Effector memory CD4-positive, alpha-beta T cell (primary cell): ENCODE data around the gene SLC5A8.

Source experiments
- DNase-seq, 3 donors: peaks; one replicate each; pipeline ENCODE4 v3.0.0-alpha.2; 2020
- H3K27ac ChIP-seq: 2 replicates; pipeline ENCODE4 v1.7.0; 2013; ENCODE audit warnings: mild to moderate bottlenecking, low read length, moderate library complexity; ENCODE audit not compliant: insufficient read depth, poor library complexity, severe bottlenecking
- H3K27me3 ChIP-seq: replicated peaks from 2 replicates; pipeline ENCODE4 v1.7.0; 2013; ENCODE audit warnings: mild to moderate bottlenecking, low read length; ENCODE audit not compliant: insufficient read depth, control insufficient read depth, poor library complexity, severe bottlenecking
- H3K36me3 ChIP-seq: 2 replicates; pipeline ENCODE4 v1.7.0; 2013; ENCODE audit warnings: mild to moderate bottlenecking, low read length, moderate library complexity; ENCODE audit not compliant: control insufficient read depth, insufficient read depth
- H3K4me1 ChIP-seq: 2 replicates; pipeline ENCODE4 v1.7.0; 2013; ENCODE audit warnings: low read length, mild to moderate bottlenecking; ENCODE audit not compliant: control insufficient read depth, insufficient read depth, poor library complexity, severe bottlenecking
- H3K4me3 ChIP-seq: 2 replicates; pipeline ENCODE4 v1.7.0; 2013; ENCODE audit warnings: low read length, low read depth, mild to moderate bottlenecking; ENCODE audit not compliant: insufficient read depth, poor library complexity, severe bottlenecking
- H3K9me3 ChIP-seq: 2 replicates; pipeline ENCODE4 v1.7.0; 2013; ENCODE audit warnings: mild to moderate bottlenecking, low read length, moderate library complexity; ENCODE audit not compliant: control insufficient read depth
- total RNA-seq, 3 donors: gene quantifications; one replicate each; lab custom pipeline; 2026; lab: John Stamatoyannopoulos, UW

SLC5A8 gene, protein sequence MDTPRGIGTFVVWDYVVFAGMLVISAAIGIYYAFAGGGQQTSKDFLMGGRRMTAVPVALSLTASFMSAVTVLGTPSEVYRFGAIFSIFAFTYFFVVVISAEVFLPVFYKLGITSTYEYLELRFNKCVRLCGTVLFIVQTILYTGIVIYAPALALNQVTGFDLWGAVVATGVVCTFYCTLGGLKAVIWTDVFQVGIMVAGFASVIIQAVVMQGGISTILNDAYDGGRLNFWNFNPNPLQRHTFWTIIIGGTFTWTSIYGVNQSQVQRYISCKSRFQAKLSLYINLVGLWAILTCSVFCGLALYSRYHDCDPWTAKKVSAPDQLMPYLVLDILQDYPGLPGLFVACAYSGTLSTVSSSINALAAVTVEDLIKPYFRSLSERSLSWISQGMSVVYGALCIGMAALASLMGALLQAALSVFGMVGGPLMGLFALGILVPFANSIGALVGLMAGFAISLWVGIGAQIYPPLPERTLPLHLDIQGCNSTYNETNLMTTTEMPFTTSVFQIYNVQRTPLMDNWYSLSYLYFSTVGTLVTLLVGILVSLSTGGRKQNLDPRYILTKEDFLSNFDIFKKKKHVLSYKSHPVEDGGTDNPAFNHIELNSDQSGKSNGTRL
- 0 reads per million in 3 donors for total RNA-seq

- Histone ChIP-seq H3K36me3 (no peaks in the 10 kb centered on the region), H3K4me1 (no peaks in the 10 kb centered on the region), H3K4me3 (no peak within 1 kb of the TSS), H3K9me3 (no peaks in the 10 kb centered on the region), H3K27ac (no peak within 1 kb of the TSS), H3K27me3 (no peaks in the 10 kb centered on the region)
- no peak for DNase-seq
Measured at GRCh38 chr12:101209319-101210302, at the start of gene SLC5A8. SLC5A8 (minus strand) TSS chr12:101210238; CDS start chr12:101209848, 390 bp downstream.

GRCh38 chr12:101257357-101257756 is 47.3 kb upstream of the SLC5A8 start:
- no peak for DNase-seq
- H3K27me3 ChIP-seq = peaks cover 7% of the 10 kb centered on the region
- H3K36me3 ChIP-seq = no peaks in the 10 kb centered on the region
- H3K9me3 ChIP-seq = no peaks in the 10 kb centered on the region
- no peaks in the 10 kb centered on the region for H3K4me1 ChIP-seq
- H3K27ac ChIP-seq = no peak overlapping the region
- H3K4me3 ChIP-seq = no peak overlapping the region

GRCh38 chr12:101256266-101256665 is 46.2 kb upstream of the SLC5A8 start:
- H3K4me1 ChIP-seq = no peaks in the 10 kb centered on the region
- peaks cover 7% of the 10 kb centered on the region for H3K27me3 ChIP-seq
- H3K36me3 ChIP-seq = no peaks in the 10 kb centered on the region
- H3K9me3 ChIP-seq = no peaks in the 10 kb centered on the region
- no peak overlapping the region for H3K27ac ChIP-seq
- no peak overlapping the region for H3K4me3 ChIP-seq
- DNase-seq = no peak

DNA sequence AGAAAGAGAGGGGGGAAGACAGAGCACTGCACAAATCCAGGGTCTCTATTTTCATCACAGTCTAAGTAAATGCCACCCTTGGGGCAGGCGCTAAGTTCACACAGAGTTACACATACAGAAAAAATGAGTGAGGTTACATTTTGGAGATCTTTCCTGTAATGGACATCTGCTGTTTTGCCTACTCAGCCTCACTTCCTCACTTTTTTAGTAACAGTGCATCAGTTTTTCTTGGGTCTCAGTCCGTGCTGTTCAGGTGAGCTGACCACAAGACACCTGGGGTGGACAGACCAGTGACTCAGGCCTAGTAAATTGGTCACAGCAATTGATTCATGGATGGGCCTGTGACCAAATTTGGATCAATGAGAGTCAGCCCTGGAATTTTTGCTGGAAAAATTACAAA is 33.6 kb upstream of the SLC5A8 start:
- H3K36me3 ChIP-seq = no peaks in the 10 kb centered on the region
- no peak overlapping the region for H3K27ac ChIP-seq
- H3K27me3 ChIP-seq = no peaks in the 10 kb centered on the region
- H3K9me3 ChIP-seq = no peaks in the 10 kb centered on the region
- no peak for DNase-seq
- no peak overlapping the region for H3K4me3 ChIP-seq
- H3K4me1 ChIP-seq = no peaks in the 10 kb centered on the region

DNA sequence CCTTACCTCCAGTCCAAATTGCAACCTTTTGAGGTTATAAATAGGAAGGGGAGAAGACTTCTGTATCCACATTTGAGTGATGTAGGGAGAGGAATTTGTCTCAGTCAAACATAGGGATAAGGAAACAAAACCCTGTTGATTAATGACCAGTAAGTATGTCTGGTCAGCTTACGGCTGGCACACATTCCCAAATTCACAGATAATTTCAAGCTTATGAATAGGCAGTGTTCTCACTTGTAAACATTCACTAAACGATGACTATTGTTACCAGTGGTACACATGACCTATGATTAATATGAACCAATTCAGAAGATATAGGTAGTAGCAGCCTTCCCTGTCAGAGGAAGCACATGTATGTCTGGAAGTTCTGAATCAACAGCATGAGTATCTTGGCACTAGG is 33.0 kb upstream of the SLC5A8 start:
- Histone ChIP-seq H3K4me3 (no peak overlapping the region), H3K27ac (no peak overlapping the region), H3K9me3 (no peaks in the 10 kb centered on the region), H3K36me3 (no peaks in the 10 kb centered on the region), H3K27me3 (no peaks in the 10 kb centered on the region), H3K4me1 (no peaks in the 10 kb centered on the region)
- no peak for DNase-seq

DNA sequence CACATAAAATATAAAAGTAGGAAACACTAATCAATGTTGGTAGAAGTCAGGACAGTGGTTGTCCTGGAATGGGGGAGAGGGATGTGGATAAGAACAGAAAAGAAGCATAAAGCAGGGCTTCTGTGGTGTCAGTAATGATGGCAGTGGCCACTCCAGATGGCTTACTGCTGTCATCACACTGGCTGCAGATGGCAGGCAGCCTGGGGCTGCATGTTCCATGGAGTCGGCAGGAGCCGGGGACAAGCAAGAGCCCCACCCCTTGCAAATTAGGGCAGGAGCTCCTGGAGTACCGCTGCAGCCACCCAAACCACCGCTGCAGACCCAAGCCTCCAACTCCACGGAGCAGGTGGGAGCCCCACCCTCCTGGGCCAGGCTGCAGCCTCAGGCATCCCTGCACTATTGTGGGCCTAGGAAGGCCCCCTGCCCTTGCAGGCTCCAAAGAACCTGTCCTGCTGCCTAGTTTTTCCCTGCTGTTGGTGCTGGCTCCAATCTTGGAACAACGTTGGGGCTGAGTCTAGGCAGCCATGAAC is 28.8 kb upstream of the SLC5A8 start:
- Histone ChIP-seq H3K4me3 (no peak overlapping the region), H3K27ac (no peak overlapping the region), H3K36me3 (no peaks in the 10 kb centered on the region), H3K9me3 (no peaks in the 10 kb centered on the region), H3K4me1 (no peaks in the 10 kb centered on the region), H3K27me3 (no peaks in the 10 kb centered on the region)
- DNase-seq = no peak

- Histone ChIP-seq H3K4me3 (no peak overlapping the region), H3K4me1 (no peaks in the 10 kb centered on the region), H3K9me3 (no peaks in the 10 kb centered on the region), H3K27ac (no peak overlapping the region), H3K27me3 (peaks cover under 1% of the 10 kb centered on the region), H3K36me3 (no peaks in the 10 kb centered on the region)
- DNase-seq = no peak
Measured at GRCh38 chr12:101238306-101238705, 28.3 kb upstream of the SLC5A8 start.

DNA sequence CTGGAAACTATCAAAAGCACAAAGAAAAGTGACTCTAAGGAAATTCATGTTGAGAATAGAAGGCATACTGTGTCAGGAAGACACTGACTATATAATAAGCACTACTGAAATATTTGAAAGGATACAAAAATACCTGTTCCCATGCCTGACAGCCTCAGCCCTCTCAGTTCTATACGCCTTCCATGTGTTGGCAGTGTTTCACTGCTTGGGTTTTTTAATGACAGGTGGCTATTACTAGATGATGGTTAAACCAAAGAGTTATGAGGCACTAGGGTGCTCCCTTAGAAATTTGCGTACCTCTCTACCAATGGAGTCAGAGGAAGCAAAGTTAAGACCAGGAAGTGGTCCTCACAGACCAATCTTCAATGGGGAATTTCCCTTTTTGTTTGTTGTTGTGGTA is 25.6 kb upstream of the SLC5A8 start:
- Histone ChIP-seq H3K9me3 (no peaks in the 10 kb centered on the region), H3K4me1 (no peaks in the 10 kb centered on the region), H3K4me3 (no peak overlapping the region), H3K36me3 (no peaks in the 10 kb centered on the region), H3K27me3 (peaks cover 3% of the 10 kb centered on the region), H3K27ac (no peak overlapping the region)
- DNase-seq = no peak

DNA sequence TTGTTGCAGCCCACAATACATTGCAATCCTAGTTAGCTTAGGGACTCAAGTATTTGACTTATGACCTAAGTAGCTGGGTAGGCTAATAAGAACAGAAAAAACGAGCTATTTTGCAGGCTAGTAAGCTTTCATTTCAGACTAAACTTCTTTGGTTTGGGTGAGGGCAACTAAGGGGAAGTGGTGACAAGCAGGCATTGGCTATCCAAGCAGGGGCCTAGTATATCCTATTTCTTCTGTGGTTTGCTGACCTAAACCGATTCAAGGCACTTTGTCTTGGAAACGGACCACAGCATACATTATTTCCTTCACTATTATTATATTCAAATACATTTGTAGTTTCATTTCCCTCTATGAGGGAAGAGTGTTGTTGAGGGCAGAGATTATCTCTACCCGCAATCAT is 21.6 kb upstream of the SLC5A8 start:
- Histone ChIP-seq H3K4me3 (no peak overlapping the region), H3K4me1 (no peaks in the 10 kb centered on the region), H3K36me3 (no peaks in the 10 kb centered on the region), H3K9me3 (no peaks in the 10 kb centered on the region), H3K27ac (no peak overlapping the region), H3K27me3 (peaks cover 3% of the 10 kb centered on the region)
- DNase-seq = no peak
